Hepatocyte (in vitro differentiated cells): ENCODE measurements around the gene LUC7L2. TPM values are rescaled to one million over a fixed set of nuclear protein-coding genes. Genes with fewer than 3 reads are reported as not detected.

Experiments
- DNase-seq: peaks from one replicate; pipeline ENCODE4 v3.0.0-alpha.2; 2016; ENCODE audit warnings: low spot score
- H2AFZ ChIP-seq: fragments of 200-600 bp; sonication (generic); 2 replicates; pipeline ENCODE4 v1.6.0; 2016; ENCODE audit warnings: antibody characterized with exemption, mild to moderate bottlenecking
- H3K27ac ChIP-seq: fragments of 200-600 bp; sonication (generic); 2 replicates; pipeline ENCODE4 v1.5.1; 2016; ENCODE audit warnings: mild to moderate bottlenecking
- H3K27me3 ChIP-seq: fragments of 200-600 bp; sonication (generic); 2 replicates; pipeline ENCODE4 v1.6.1; 2016
- H3K36me3 ChIP-seq: fragments of 200-600 bp; sonication (generic); replicated peaks from 2 replicates; pipeline ENCODE4 v1.5.1; 2016; ENCODE audit warnings: low read depth; ENCODE audit not compliant: insufficient read depth
- H3K4me1 ChIP-seq: fragments of 200-600 bp; sonication (generic); 2 replicates; pipeline ENCODE4 v1.5.1; 2016; ENCODE audit warnings: mild to moderate bottlenecking, moderate library complexity; ENCODE audit not compliant: insufficient read depth
- H3K4me2 ChIP-seq: fragments of 200-600 bp; sonication (generic); 2 replicates; pipeline ENCODE4 v1.6.0; 2016
- H3K4me3 ChIP-seq: fragments of 200-600 bp; sonication (generic); 2 replicates; pipeline ENCODE4 v1.5.1; 2016; ENCODE audit warnings: mild to moderate bottlenecking
- H3K79me2 ChIP-seq: fragments of 200-600 bp; sonication (generic); 2 replicates; pipeline ENCODE4 v1.6.0; 2017; ENCODE audit warnings: mild to moderate bottlenecking
- H3K9me2 ChIP-seq: fragments of 200-600 bp; sonication (generic); replicated peaks from 2 replicates; pipeline ENCODE4 v1.6.0; 2017; ENCODE audit warnings: mild to moderate bottlenecking; ENCODE audit not compliant: insufficient read depth
- H3K9me3 ChIP-seq: fragments of 200-600 bp; sonication (generic); 2 replicates; pipeline ENCODE4 v1.5.1; 2016; ENCODE audit warnings: low read depth, mild to moderate bottlenecking
- H4K20me1 ChIP-seq: fragments of 200-600 bp; sonication (generic); 2 replicates; pipeline ENCODE4 v1.6.0; 2016; ENCODE audit warnings: mild to moderate bottlenecking; ENCODE audit not compliant: insufficient read depth, poor library complexity, severe bottlenecking
- EZH2 ChIP-seq: fragments of 200-600 bp; sonication (generic); IDR thresholded peaks from 2 replicates; pipeline ENCODE4 v1.6.1; 2016; ENCODE audit warnings: antibody characterized with exemption, mild to moderate bottlenecking, borderline replicate concordance
- EZH2phosphoT487 ChIP-seq: fragments of 200-600 bp; sonication (generic); IDR thresholded peaks from one replicate; pipeline ENCODE4 v1.6.1; 2018; ENCODE audit warnings: antibody characterized with exemption, mild to moderate bottlenecking, low read depth, moderate library complexity; ENCODE audit not compliant: unreplicated experiment, severe bottlenecking
- WGBS: methylation state at CpG from one replicate; pipeline ENCODE4 v1.1.6; 2016; ENCODE audit warnings: low lambda C conversion rate; ENCODE audit errors: missing lambda C conversion rate; 5-methylcytosine and 5-hydroxymethylcytosine counted together
- polyA plus RNA-seq: library from polyadenylated mRNA; unstranded; fragments of >200 nt; fragmentation: Nextera tagmentation; extraction: Ambion mirVana; gene quantifications from 2 replicates; pipeline ENCODE4 v1.2.1, GENCODE V29; 2016
- total RNA-seq: library from RNA; depleted of rRNA; stranded (reverse); fragments of >200 nt; gene quantifications from 2 replicates; pipeline ENCODE4 v1.2.3, GENCODE V29; 2014
- TF ChIP-seq, protein P1 (sequence below): fragments of 200-600 bp; sonication (generic); IDR thresholded peaks from 2 replicates; pipeline ENCODE4 v1.5.1; 2016; ENCODE audit warnings: antibody characterized with exemption, mild to moderate bottlenecking; ENCODE audit not compliant: poor library complexity

LUC7L2 gene
- total and polyA plus RNA-seq, 2 experiments from 2014 or later: 68.6 to 76.4 TPM

DNA sequence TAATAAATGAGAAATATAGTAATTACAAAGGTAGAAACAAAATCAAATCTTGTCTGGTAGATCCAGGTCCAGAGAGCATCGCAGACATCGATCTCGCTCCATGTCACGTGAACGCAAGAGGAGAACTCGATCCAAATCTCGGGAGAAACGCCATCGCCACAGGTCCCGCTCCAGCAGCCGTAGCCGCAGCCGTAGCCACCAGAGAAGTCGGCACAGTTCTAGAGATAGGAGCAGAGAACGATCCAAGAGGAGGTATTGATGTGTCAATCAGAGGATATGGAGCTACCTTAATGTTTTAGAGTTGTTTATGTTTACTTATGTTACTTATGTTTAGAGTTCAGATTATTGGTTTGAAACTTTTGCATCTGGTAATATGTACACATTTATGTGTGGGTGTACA is 57.8 kb downstream of the LUC7L2 start:
- WGBS: 98% methylated on average over 15 of the region's 15 CpGs
- Histone ChIP-seq H4K20me1 (no peaks in the 10 kb centered on the region), H3K27ac (no peak overlapping the region), H3K9me2 (no peaks in the 10 kb centered on the region), H3K27me3 (no peaks in the 10 kb centered on the region), H3K9me3 (no peaks in the 10 kb centered on the region), H3K36me3 (no peaks in the 10 kb centered on the region), H3K79me2 (peaks cover 3% of the 10 kb centered on the region), H3K4me2 (no peak overlapping the region), H3K4me3 (no peak overlapping the region), H3K4me1 (no peaks in the 10 kb centered on the region), H2AFZ (no peak overlapping the region)
- no peak for DNase-seq
- TF ChIP-seq, protein P1, sequence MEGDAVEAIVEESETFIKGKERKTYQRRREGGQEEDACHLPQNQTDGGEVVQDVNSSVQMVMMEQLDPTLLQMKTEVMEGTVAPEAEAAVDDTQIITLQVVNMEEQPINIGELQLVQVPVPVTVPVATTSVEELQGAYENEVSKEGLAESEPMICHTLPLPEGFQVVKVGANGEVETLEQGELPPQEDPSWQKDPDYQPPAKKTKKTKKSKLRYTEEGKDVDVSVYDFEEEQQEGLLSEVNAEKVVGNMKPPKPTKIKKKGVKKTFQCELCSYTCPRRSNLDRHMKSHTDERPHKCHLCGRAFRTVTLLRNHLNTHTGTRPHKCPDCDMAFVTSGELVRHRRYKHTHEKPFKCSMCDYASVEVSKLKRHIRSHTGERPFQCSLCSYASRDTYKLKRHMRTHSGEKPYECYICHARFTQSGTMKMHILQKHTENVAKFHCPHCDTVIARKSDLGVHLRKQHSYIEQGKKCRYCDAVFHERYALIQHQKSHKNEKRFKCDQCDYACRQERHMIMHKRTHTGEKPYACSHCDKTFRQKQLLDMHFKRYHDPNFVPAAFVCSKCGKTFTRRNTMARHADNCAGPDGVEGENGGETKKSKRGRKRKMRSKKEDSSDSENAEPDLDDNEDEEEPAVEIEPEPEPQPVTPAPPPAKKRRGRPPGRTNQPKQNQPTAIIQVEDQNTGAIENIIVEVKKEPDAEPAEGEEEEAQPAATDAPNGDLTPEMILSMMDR: no peak
- TF ChIP-seq EZH2: no peak
- TF ChIP-seq EZH2phosphoT487: no peak

DNA sequence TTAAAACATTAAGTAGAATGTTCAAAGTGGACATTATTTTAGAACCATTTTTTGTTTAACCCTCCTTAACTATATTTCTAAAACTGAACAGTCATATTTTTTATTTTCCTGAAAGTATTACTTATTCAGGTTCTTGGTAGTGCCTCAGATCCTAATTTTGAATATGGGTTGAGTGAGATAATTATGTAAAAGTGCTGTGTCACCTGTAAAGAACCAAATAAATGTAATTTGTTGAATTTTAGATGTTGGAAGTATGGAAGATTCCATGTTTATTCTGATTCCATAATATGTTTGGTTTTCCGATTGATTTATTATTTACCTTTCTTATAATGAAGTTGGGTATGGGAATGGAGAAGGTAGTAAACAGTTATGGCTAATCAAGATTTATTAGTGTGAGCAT is 61.4 kb downstream of the LUC7L2 start:
- H3K9me3 ChIP-seq: no peaks in the 10 kb centered on the region
- no peak for DNase-seq
- no peak overlapping the region for H3K27ac ChIP-seq
- H3K4me1 ChIP-seq: no peaks in the 10 kb centered on the region
- TF ChIP-seq EZH2 (no peak), EZH2phosphoT487 (no peak)
- TF ChIP-seq, protein P1: no peak
- no peak overlapping the region for H2AFZ ChIP-seq
- no peaks in the 10 kb centered on the region for H4K20me1 ChIP-seq
- H3K4me2 ChIP-seq: no peak overlapping the region
- H3K27me3 ChIP-seq: no peaks in the 10 kb centered on the region
- H3K36me3 ChIP-seq: no peaks in the 10 kb centered on the region
- H3K9me2 ChIP-seq: no peaks in the 10 kb centered on the region
- no peaks in the 10 kb centered on the region for H3K79me2 ChIP-seq
- H3K4me3 ChIP-seq: no peak overlapping the region
- WGBS: 100% methylated on average over 1 of the region's 1 CpG

GRCh38 chr7:139422126-139422525 is 62.4 kb downstream of the LUC7L2 start:
- H3K4me2 ChIP-seq: no peak overlapping the region
- H3K9me3 ChIP-seq: no peaks in the 10 kb centered on the region
- H3K9me2 ChIP-seq: no peaks in the 10 kb centered on the region
- H2AFZ ChIP-seq: no peak overlapping the region
- no peaks in the 10 kb centered on the region for H3K4me1 ChIP-seq
- H3K36me3 ChIP-seq: no peaks in the 10 kb centered on the region
- no peaks in the 10 kb centered on the region for H3K27me3 ChIP-seq
- H4K20me1 ChIP-seq: no peaks in the 10 kb centered on the region
- peak; percentile 44 for DNase-seq
- TF ChIP-seq EZH2: no peak
- no peak for TF ChIP-seq EZH2phosphoT487
- TF ChIP-seq, protein P1: no peak
- 39% methylated on average over 7 of the region's 7 CpGs for WGBS
- H3K79me2 ChIP-seq: no peaks in the 10 kb centered on the region
- no peak overlapping the region for H3K4me3 ChIP-seq
- peak overlapping the region; percentile 63 for H3K27ac ChIP-seq

- H3K9me3 ChIP-seq: no peaks in the 10 kb centered on the region
- H3K27ac ChIP-seq: peak overlapping the region; percentile 63
- 82% methylated on average over 4 of the region's 4 CpGs for WGBS
- no peak overlapping the region for H2AFZ ChIP-seq
- no peak overlapping the region for H3K4me3 ChIP-seq
- H3K79me2 ChIP-seq: no peaks in the 10 kb centered on the region
- H3K27me3 ChIP-seq: no peaks in the 10 kb centered on the region
- no peak overlapping the region for H3K4me2 ChIP-seq
- TF ChIP-seq EZH2 (no peak), EZH2phosphoT487 (no peak)
- TF ChIP-seq, protein P1: no peak
- H3K9me2 ChIP-seq: no peaks in the 10 kb centered on the region
- no peaks in the 10 kb centered on the region for H3K4me1 ChIP-seq
- no peak for DNase-seq
- H4K20me1 ChIP-seq: no peaks in the 10 kb centered on the region
- H3K36me3 ChIP-seq: no peaks in the 10 kb centered on the region
Measured at GRCh38 chr7:139423091-139423490, 63.4 kb downstream of the LUC7L2 start.
